CD14-positive monocyte (primary cell): ENCODE measurements around the gene SYNE1. TPM values are rescaled to one million over a fixed set of nuclear protein-coding genes. Genes with fewer than 3 reads are reported as not detected.

Source experiments
- DNase-seq, 3 donors: peaks; one replicate each; pipeline ENCODE4 v3.0.0-alpha.2; 2011 to 2022
- H2AFZ ChIP-seq: 2 replicates; pipeline ENCODE4 v1.6.0; 2012; ENCODE audit warnings: mild to moderate bottlenecking, low read depth, low read length, inconsistent platforms; ENCODE audit not compliant: insufficient read depth, poor library complexity, severe bottlenecking
- H3K27ac ChIP-seq, 2 donors: 1 replicate in 1 of 2; 2 replicates in 1 of 2; pipeline ENCODE4 v1.5.1; 2012 to 2013; ENCODE audit warnings: low read length in 2 of 2, control low read depth in 1 of 2, inconsistent platforms in 1 of 2, low read depth in 1 of 2, mild to moderate bottlenecking in 1 of 2
- H3K27me3 ChIP-seq, 2 donors: one replicate each; pipeline versions ENCODE4 v1.6.0 to v1.6.1; 2011 to 2013; ENCODE audit warnings: low read length in 2 of 2; ENCODE audit not compliant: control insufficient read depth in 2 of 2, insufficient read depth in 2 of 2
- H3K36me3 ChIP-seq, 2 donors: replicated peaks in 1 of 2; 1 replicate in 1 of 2; 2 replicates in 1 of 2; pipeline versions ENCODE4 v1.5.1 to v1.6.1; 2012 to 2013; ENCODE audit warnings: low read length in 2 of 2, control low read depth in 1 of 2, inconsistent platforms in 1 of 2, mild to moderate bottlenecking in 1 of 2; ENCODE audit not compliant: insufficient read depth in 2 of 2, control insufficient read depth in 1 of 2
- H3K4me1 ChIP-seq, 2 donors: 1 replicate in 1 of 2; 2 replicates in 1 of 2; pipeline versions ENCODE4 v1.5.1 to v1.6.1; 2012 to 2013; ENCODE audit warnings: low read length in 2 of 2, control low read depth in 1 of 2, inconsistent platforms in 1 of 2, mild to moderate bottlenecking in 1 of 2, moderate library complexity in 1 of 2; ENCODE audit not compliant: insufficient read depth in 2 of 2, control insufficient read depth in 1 of 2
- H3K4me2 ChIP-seq: replicated peaks from 2 replicates; pipeline ENCODE3; 2012; ENCODE audit warnings: low read length, moderate library complexity, mild to moderate bottlenecking; ENCODE audit not compliant: poor library complexity, severe bottlenecking; ENCODE audit errors: extremely low read depth
- H3K4me3 ChIP-seq, 3 experiments: fragments of 200-600 bp in 1 of 3; sonication (generic) in 1 of 3; replicated peaks in 1 of 3; 1 replicate in 2 of 3; 2 replicates in 1 of 3; pipeline ENCODE4 v1.5.1; 2011 to 2013; ENCODE audit warnings: low read length in 3 of 3, mild to moderate bottlenecking in 3 of 3, control low read depth in 2 of 3, low read depth in 2 of 3, inconsistent platforms in 1 of 3, moderate library complexity in 1 of 3
- H3K79me2 ChIP-seq: 2 replicates; pipeline ENCODE4 v1.6.0; 2012; ENCODE audit warnings: mild to moderate bottlenecking, control low read depth, inconsistent platforms, low read length, moderate library complexity; ENCODE audit not compliant: insufficient read depth
- H3K9ac ChIP-seq: 2 replicates; pipeline ENCODE4 v1.6.0; 2017; ENCODE audit warnings: low read length, mild to moderate bottlenecking; ENCODE audit not compliant: insufficient read depth, poor library complexity, severe bottlenecking
- H3K9me3 ChIP-seq, 2 donors: replicated peaks in 1 of 2; 1 replicate in 1 of 2; 2 replicates in 1 of 2; pipeline versions ENCODE4 v1.5.1 to v1.6.1; 2012 to 2013; ENCODE audit warnings: low read length in 2 of 2, control low read depth in 1 of 2; ENCODE audit not compliant: control insufficient read depth in 1 of 2, insufficient read depth in 1 of 2
- H4K20me1 ChIP-seq: 2 replicates; pipeline ENCODE4 v1.6.0; 2012; ENCODE audit warnings: mild to moderate bottlenecking, low read length, control low read depth, moderate library complexity; ENCODE audit not compliant: insufficient read depth
- H3K27ac Mint-ChIP-seq, 7 donors: one replicate each; pipeline ENCODE4 v1.8.0; 2020; ENCODE audit warnings: mild to moderate bottlenecking in 7 of 7, mixed read lengths in 7 of 7, moderate library complexity in 6 of 7, inconsistent platforms in 2 of 7
- H3K27me3 Mint-ChIP-seq, 3 donors: one replicate each; pipeline ENCODE4 v1.8.0; 2021 to 2022; ENCODE audit warnings: low read depth in 3 of 3, mild to moderate bottlenecking in 3 of 3, mixed read lengths in 3 of 3, moderate library complexity in 3 of 3, inconsistent platforms in 1 of 3
- H3K36me3 Mint-ChIP-seq, 2 donors: one replicate each; pipeline ENCODE4 v1.8.0; 2020; ENCODE audit warnings: mixed read lengths in 2 of 2, inconsistent platforms in 1 of 2, mild to moderate bottlenecking in 1 of 2
- H3K4me1 Mint-ChIP-seq: one replicate; pipeline ENCODE4 v1.8.0; 2020; ENCODE audit warnings: mild to moderate bottlenecking, mixed read lengths
- H3K4me3 Mint-ChIP-seq, 2 donors: one replicate each; pipeline ENCODE4 v1.8.0; 2020; ENCODE audit warnings: mild to moderate bottlenecking in 2 of 2, mixed read lengths in 2 of 2, moderate library complexity in 1 of 2
- H3K9me3 Mint-ChIP-seq, 7 donors: one replicate each; pipeline ENCODE4 v1.8.0; 2020 to 2022; ENCODE audit warnings: mixed read lengths in 7 of 7, mild to moderate bottlenecking in 6 of 7, moderate library complexity in 6 of 7, inconsistent platforms in 2 of 7
- CTCF ChIP-seq: fragments of 200-600 bp; IDR thresholded peaks from one replicate; pipeline ENCODE4 v1.8.0; 2022; ENCODE audit warnings: antibody characterized with exemption, mild to moderate bottlenecking
- WGBS: methylation state at CpG from one replicate; pipeline ENCODE4 v1.1.5; 2013; ENCODE audit warnings: missing lambda C conversion rate; ENCODE audit not compliant: insufficient coverage; 5-methylcytosine and 5-hydroxymethylcytosine counted together
- intact Hi-C, 2 donors: fragments of 100-400 bp; cut with micrococcal nuclease; formaldehyde crosslinking; loops; one replicate each; pipeline versions ENCODE4 v1.15.0 to v1.15.1; 2023
- polyA plus RNA-seq, 3 donors: library from polyadenylated mRNA; depleted of rRNA in 1 of 3; unstranded in 2 of 3; stranded (reverse) in 1 of 3; fragments of 300-500 nt in 2 of 3; fragments of >200 nt in 1 of 3; fragmentation: Illumina TruSeq in 2 of 3; gene quantifications; 1 replicate in 2 of 3; 2 replicates in 1 of 3; pipeline ENCODE4 v1.2.3, GENCODE V29; 2012 to 2021

The SYNE1 gene
- polyA plus RNA-seq, 3 donors: 3.7 to 24.5 (median 8.1) TPM

GRCh38 chr6:152484806-152485205 lies 152.4 kb downstream of the SYNE1 start:
- no CpG with 5 or more reads among the region's 2 CpGs for WGBS
- Histone ChIP-seq H2AFZ (no peak overlapping the region), H3K4me1 (no peaks in the 10 kb centered on the region), H3K9me3 (no peaks in the 10 kb centered on the region), H3K9ac (no peak overlapping the region), H3K4me2 (no peak overlapping the region), H3K27me3 (no peaks in the 10 kb centered on the region), H4K20me1 (no peaks in the 10 kb centered on the region), H3K36me3 (peaks cover 0 to 7% of the 10 kb centered on the region in 2 donors), H3K79me2 (no peaks in the 10 kb centered on the region), H3K27ac (no peak overlapping the region), H3K4me3 (no peak overlapping the region)
- H3K27ac Mint-ChIP-seq: no peak overlapping the region
- intact Hi-C loops: no loop called here
- peaks cover 7 to 19% of the 10 kb centered on the region in 2 donors for H3K36me3 Mint-ChIP-seq
- peaks cover 3% of the 10 kb centered on the region for H3K4me1 Mint-ChIP-seq
- no peak for DNase-seq
- no peak for TF ChIP-seq CTCF
- no peaks in the 10 kb centered on the region for H3K9me3 Mint-ChIP-seq
- no peak overlapping the region for H3K4me3 Mint-ChIP-seq
- no peaks in the 10 kb centered on the region for H3K27me3 Mint-ChIP-seq

GRCh38 chr6:152482289-152482688 lies 154.9 kb downstream of the SYNE1 start:
- no peaks in the 10 kb centered on the region for H3K9me3 Mint-ChIP-seq
- H3K9me3 ChIP-seq: no peaks in the 10 kb centered on the region
- H4K20me1 ChIP-seq: no peaks in the 10 kb centered on the region
- no peaks in the 10 kb centered on the region for H3K27me3 Mint-ChIP-seq
- TF ChIP-seq CTCF: no peak
- peaks cover 0 to 7% of the 10 kb centered on the region in 2 donors for H3K36me3 ChIP-seq
- no CpG with 5 or more reads among the region's 1 CpG for WGBS
- no peak overlapping the region for H3K4me3 Mint-ChIP-seq
- H3K4me2 ChIP-seq: no peak overlapping the region
- H3K27me3 ChIP-seq: no peaks in the 10 kb centered on the region
- H3K36me3 Mint-ChIP-seq: peaks cover 7 to 16% of the 10 kb centered on the region in 2 donors
- H3K79me2 ChIP-seq: no peaks in the 10 kb centered on the region
- no peak overlapping the region for H3K27ac ChIP-seq
- no peak overlapping the region for H2AFZ ChIP-seq
- H3K4me3 ChIP-seq: no peak overlapping the region
- H3K4me1 ChIP-seq: no peaks in the 10 kb centered on the region
- DNase-seq: no peak
- H3K27ac Mint-ChIP-seq: no peak overlapping the region
- intact Hi-C loops: no loop called here
- peaks cover 3% of the 10 kb centered on the region for H3K4me1 Mint-ChIP-seq
- H3K9ac ChIP-seq: no peak overlapping the region
